ENCODE measurements around the gene MITF.
"Not testable (repeated sequence)": the region's sequence is repeated elsewhere in the genome, so short reads cannot be mapped to it uniquely, and the experiment has no call there.

MITF gene

DNA sequence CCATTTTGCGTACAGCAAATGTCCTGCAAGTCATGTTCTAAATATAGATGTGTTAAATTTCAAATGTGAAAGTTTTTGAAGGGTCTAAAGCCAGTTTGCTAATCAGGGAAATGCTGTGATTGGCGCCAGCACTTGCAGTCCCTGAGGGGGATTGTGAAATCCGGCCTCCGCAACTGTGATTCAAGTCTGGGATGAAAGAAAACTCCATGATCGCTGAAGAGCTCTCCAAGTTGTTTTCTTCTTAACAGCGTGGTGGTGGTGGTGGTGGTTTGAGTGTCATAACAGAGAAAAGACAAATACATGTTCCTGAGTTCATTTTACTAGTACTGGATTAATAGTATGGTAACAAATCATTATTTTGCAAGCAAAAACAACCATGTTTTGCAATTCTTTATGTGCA, 51.8 kb downstream of the MITF start:
- no peak for DNase-seq

DNA sequence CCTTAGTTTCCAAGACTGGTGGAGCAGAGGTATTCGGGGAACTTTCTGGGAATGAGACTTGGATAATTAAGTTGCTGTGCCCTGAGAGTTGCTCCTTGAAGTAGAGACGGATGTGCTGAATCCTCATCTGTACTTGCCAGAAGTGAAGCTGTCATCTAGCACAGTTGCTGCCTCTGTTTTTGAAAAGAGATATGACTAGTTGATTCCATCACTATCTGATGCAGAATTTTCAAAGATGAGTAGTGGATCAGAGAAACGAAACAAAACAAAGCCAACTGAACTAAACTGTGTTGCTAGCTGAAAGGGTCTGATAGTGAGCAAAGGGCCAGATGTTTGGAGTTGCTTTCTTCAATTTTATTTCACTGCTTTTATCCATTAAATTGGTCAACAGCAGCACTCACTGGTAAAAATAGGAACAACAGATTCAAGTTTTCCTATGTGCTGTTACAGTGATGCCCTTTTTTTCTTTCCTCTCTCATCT, 52.7 kb downstream of the MITF start:
- DNase-seq = no peak

GRCh38 chr3:69796126-69796525, 56.9 kb downstream of the MITF start:
- not testable (repeated sequence) for DNase-seq

GRCh38 chr3:69803681-69804270, 64.5 kb downstream of the MITF start:
- DNase-seq = no peak

DNA sequence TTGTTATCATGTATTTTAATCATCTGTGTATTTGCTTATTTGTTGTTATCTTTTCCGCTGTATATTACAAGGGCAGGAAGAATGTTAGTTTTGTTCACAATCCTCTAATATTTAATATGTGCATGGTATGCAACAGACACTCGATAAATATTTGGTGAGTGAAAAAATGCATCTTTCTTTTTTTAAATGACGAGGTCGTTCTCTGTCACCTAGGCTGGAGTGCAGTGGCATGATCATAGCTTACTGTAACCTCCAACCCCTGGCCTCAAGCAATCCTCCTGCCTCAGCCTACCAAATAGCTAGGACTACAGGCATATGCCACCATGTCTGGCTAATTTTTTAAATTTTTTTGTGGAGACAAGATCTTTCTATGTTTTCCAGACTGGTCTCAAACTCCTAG, 66.2 kb downstream of the MITF start:
- DNase-seq = no peak

- no peak for DNase-seq
Observed at GRCh38 chr3:69806735-69807438, 67.6 kb downstream of the MITF start.

DNA sequence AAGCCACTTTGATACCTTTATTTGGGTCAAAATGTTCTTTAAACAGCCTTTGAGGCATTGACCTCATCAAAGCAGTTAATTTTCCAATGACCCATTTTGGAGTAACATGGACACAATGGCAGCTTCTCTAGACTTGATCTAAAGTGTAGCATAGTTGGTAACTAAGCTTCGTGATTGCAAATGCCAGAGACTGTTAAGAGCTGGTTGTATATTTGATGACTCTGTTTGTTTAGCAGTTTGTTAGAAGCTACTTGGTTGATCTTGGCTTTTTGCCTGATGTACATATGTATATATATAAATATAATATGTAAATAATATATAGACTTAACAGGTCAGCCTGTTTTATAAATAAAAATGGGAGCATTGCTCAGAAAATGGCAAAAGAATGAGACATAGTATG, 68.4 kb downstream of the MITF start:
- no peak for DNase-seq

GRCh38 chr3:69809076-69809835, 70.0 kb downstream of the MITF start:
- no peak for DNase-seq

DNA sequence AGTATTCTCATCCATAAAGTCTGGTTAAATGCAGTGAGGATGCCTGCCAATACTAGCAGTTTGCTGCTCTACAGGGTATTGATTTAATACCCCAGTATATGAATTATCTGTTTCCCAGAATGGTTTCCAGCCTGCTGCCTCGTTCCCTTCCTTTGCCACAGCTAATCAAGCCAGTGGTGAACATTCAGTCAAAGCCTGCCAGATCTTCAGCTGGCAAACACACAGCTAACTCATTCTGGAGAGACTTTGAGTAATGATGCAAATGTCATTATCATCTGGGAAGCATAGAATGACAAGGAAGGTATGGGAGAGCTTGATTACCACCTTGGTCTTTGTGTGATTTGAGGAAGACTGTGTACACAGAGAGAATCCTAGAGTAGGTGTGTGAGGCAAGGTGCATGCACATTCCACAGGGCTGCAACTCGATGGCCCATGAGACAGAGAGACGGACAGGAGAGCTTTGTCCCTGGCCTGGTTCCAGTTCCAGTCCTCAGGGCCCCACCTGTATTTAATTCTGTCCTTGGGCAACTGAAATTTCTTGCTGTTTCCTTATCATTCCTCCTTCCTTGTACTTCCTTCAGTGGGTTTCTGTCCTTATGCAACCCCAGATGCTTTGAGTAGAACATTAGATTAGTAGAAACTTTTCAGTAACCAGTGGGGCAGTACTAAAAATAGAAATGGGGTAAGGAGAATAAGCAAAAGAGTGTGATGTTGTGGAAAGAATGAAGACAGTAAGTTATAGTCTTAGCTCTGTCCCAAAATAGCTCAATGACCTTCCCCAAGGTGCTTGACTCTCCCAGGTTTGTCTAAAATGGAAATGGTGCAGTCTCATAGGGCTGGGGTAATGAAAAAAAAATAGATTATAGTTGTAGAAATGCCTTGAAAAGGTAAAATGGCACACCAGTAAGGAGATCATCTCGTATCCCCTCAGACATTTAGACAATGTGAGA, 72.5 kb downstream of the MITF start:
- DNase-seq = no peak

GRCh38 chr3:69815970-69816369, 76.7 kb downstream of the MITF start:
- no peak for DNase-seq

DNA sequence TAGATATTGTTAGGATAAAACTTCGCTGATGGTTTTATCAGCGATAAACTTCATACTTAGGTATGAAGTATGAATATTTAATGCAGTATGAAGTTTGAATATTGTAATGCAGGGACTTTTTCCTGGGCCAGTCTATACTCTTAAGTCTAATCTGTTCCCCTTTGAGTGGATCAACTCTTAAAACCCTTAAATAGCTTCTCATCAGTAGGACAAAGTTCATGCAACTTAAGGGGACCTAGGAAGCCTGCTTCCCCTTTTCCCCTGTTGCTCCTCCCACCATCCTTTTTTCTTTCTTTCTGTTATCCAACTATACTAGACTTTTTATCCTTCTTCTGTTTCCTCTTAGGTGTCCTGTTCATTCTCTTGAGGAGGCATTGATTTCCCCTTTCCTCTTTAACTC, 78.7 kb downstream of the MITF start:
- no peak for DNase-seq

- DNase-seq = no peak
Observed at GRCh38 chr3:69819282-69819681, 80.0 kb downstream of the MITF start.

DNA sequence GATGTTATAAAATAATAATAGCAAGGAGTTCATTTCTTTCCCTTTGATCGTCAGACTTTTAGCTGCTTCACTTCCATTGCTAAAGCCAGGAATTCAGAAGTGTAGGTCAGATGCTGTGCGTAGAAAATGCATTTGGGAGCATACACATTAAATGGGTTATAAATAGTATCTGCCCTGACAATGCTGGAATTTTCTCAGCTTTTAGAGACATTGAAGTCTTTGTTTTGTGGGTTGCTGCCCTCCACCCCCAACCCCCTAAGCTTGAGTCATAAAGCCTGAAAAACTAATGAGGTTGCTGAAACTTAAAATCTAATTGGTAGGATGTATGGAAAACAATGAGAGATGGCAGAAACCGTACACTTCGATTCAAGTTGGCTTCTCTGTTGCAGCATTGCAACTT, 81.9 kb downstream of the MITF start:
- DNase-seq = no peak

- no peak for DNase-seq
Observed at GRCh38 chr3:69823743-69824142, 84.5 kb downstream of the MITF start.

DNA sequence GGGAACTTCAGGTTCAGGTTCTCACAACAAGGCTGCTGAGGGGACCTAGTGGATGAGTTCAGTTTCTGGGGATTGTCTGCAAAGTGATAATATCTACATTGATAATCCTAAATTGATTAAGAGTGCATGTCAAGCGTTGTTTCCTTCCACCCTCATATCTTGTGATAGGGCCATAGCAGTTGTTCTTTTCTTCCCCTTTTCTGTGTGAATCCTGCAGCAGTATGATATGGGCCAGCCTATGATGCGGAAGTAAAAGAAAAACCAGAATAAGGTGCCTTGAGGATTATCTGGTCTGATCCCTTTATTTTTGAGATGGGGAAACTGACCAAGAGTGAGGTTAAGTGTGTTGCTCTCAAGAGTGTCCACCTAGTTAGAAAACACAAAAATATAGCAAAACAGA, 86.2 kb downstream of the MITF start:
- no peak for DNase-seq

DNA sequence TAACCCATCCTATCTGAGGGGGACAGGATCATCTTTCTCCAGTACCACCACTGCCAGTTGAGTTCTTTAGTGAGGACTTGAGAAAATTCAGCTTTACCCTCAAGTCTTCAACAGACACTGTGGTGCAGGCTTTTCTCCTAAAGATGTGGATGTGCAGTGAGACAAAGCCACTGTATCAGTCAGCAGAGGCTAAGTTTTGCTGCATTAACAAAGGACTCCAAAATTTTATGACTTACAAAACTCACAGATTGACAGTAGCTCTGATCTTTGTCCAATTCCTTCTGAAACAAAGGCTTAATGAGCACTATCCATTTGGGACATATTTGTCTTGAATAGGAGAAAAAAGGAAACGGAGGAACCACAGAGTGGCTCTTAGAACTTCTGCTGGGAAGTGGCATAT, 87.9 kb downstream of the MITF start:
- DNase-seq = no peak

DNA sequence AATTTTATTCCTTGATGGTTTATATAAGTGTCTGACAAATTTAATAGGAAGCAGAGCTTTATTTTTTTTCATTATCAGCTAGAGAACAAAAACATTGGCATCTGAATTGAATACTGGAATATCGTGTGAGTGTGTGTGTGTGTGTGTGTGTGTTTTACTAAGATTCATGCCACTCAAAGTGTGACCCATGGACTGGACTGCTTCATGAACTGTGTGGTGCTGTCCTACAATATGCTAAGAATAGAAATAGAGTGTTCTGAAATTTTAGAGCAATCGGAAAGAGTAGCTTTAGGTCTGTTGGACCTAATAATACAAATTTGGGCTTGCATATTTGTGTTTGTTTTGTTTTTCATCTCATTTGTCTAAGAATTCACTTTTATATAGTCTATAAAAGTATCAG, 89.6 kb downstream of the MITF start:
- no peak for DNase-seq

DNA sequence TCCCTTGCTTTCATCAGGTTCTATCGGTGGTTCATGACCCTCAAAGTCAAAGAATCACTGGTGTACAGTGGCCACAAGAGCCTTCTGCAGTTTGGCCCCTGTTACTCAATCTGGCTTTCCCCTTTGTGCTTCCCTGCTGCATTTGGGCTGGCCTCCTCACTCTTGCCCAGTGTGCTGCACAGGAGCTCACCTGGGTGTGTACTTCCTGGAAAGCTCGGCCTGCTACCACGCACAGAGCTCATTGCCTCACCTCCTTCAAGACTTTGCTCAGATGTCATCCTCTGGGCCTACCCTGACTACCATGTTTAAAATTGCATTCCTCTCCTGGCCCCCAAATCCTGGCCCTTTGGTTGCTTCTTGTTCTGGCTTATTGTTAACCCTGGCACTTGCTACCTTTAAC, 90.9 kb downstream of the MITF start:
- DNase-seq = no peak

- DNase-seq = no peak
Observed at GRCh38 chr3:69831737-69832136, 92.5 kb downstream of the MITF start.

DNA sequence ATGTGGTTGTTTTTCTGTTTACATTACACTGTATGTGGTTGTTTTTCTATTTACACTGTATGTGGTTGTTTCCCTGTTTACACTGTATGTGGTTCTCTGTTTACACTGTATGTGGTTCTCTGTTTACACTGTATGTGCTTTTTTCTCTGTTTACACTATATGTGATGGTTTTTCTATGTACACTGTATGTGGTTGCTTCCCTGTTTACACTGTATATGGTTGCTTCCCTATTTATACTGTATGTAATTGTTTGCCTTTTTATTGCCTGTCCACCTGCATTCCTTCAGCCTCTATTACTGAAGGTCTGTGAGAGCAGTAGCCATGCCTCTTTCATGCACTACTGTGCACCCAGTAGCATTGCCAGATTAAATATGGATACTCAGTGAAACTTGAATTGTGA, 94.3 kb downstream of the MITF start:
- no peak for DNase-seq

DNA sequence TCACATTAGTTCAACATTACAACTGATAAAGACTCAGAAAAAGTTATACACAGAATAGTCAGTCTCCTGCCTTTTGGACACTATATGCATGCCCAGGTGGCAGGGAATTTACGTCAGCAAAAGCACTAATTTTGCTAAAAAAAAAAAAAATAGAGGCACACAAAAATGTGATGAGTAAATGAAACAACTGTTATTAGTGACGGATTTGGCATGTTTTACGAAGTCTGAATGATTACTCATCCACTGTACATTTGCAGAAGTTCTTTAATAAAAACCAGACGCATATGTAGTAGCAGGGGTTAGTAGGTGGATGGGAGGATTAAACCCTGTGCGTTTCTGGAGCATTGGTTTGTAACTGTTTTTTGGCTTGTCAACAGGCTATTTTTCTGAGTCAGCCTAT, 99.0 kb downstream of the MITF start:
- DNase-seq = no peak

- DNase-seq = no peak
Observed at GRCh38 chr3:69838696-69839515, 99.6 kb downstream of the MITF start.

Data from NCI-H446 treated with DMSO at 0.1 percent for 48 hours (cell line).